Superior temporal gyrus (tissue), 1 donor: Measurements from ENCODE around the gene GNAL.
A peak's percentile ranks its signal among the peaks of the same experiment; 100 is the strongest.
"Not testable (repeated sequence)": the region's sequence is repeated elsewhere in the genome, so short reads cannot be mapped to it uniquely, and the experiment has no call there.

Experiments used
- DNase-seq: peaks from one replicate; pipeline ENCODE4 v3.0.0-alpha.2; 2016; ENCODE audit errors: extremely low spot score

The GNAL gene

DNA sequence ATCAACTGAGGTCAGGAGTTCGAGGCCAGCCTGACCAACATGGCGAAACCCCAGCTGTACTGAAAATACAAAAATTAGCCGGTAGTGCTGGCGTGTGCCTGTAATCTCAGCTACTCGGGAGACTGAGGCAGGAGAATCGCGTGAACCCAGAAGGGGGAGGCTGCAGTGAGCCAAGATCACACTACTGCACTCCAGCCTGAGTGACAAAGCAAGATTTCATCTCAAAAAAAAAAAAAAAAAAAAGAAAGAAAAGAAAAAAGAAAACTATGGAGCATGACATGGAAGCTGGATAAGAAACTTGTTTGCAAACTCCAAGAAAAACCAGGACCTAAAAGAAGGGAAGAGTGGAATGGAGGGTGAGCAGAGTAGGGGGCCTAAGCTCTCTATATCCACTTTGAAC lies 160.2 kb downstream of the GNAL start:
- DNase-seq: no peak

DNA sequence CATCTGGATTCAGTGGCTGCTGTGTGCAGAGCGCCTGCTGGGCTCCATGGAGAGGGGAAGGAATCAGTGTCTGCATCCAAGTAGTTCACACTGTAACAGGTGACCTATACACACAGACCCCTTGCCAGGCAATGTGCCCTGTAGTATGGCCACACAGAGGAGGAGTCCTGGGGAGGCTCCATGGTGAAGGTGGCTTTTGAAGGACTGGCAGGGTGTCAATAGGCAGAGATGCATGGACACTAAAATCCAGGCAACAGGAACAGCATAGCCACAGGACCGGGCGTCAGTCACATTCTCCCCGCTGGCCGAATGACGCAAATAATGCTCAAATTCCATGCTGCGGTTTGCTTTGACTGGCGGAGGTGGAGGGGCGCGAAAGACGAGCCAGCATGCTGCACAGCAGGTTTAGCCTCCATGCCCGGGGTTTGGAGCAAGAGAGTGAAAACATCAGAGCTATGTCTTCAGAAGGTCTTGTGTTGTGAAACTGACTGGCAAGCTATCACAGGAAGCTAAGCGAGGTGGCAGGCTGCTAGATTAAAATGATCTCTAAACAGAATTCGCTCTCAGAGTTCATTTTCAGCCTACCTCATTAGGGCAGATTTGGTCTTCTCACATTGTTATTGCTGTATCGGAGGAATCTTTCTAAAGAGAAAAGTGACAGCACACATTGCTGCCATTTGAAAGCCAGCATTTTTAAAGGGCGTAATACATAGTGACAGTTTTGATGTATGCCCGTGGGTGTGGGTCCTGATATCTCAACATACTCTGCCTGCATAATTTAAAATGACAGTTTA lies 161.0 kb downstream of the GNAL start:
- DNase-seq: peak; percentile 77

DNA sequence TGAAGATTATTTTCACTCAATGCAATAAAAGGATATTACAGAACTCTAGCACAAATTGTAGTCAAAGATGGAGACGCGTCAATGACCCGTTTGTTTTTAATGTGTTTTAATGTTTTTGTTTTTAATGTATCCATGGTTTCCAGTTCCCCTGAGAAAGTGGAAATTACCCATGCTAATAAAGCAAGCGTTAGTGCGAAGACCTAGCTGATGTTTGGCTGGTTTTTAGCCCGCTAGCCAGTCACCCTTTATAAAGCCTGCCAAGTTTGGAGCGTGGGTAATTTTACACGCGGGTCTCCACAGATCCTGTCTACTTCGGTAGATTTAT lies 161.7 kb downstream of the GNAL start:
- DNase-seq: no peak

DNA sequence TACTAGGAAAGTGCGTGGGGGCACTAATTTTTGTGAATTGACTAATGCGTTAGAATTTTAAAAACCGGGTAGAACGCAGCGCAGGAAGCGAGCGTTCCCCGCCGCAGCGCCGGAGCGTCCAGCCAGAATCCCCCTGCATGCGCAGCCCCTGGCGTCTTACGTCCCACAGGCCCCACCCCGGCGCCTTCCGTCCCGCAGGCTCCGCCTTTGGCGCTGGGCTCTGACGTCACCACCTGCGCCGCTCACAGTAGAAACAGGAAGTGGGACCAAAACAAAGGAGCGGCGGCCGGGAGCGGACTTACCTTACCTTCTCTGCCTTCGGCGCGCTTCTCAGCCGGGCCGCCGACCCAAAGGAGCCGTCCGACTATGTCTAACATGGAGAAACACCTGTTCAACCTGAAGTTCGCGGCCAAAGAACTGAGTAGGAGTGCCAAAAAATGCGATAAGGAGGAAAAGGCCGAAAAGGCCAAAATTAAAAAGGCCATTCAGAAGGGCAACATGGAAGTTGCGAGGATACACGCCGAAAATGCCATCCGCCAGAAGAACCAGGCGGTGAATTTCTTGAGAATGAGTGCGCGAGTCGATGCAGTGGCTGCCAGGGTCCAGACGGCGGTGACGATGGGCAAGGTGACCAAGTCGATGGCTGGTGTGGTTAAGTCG lies 162.2 kb downstream of the GNAL start, which contains the start of gene CHMP1B:
TSS of gene CHMP1B (plus strand) at position 268 of the 660 bp plus-strand sequence. CDS start at position 367, 99 bp downstream.
- DNase-seq: peak; percentile 98

DNA sequence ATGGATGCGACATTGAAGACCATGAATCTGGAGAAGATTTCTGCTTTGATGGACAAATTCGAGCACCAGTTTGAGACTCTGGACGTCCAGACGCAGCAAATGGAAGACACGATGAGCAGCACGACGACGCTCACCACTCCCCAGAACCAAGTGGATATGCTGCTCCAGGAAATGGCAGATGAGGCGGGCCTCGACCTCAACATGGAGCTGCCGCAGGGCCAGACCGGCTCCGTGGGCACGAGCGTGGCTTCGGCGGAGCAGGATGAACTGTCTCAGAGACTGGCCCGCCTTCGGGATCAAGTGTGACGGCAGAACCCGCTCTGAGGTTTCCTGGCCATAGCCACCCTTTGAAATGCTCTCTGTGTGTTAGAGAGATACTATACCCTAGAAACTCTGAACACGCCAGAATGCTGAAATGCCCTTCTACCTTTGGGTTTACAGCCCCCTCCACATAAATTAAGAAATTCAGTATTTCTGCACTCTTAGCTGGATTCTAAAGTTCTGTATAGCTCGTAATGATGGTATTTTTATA lies 162.8 kb downstream of the GNAL start:
- DNase-seq: peak; percentile 40

DNA sequence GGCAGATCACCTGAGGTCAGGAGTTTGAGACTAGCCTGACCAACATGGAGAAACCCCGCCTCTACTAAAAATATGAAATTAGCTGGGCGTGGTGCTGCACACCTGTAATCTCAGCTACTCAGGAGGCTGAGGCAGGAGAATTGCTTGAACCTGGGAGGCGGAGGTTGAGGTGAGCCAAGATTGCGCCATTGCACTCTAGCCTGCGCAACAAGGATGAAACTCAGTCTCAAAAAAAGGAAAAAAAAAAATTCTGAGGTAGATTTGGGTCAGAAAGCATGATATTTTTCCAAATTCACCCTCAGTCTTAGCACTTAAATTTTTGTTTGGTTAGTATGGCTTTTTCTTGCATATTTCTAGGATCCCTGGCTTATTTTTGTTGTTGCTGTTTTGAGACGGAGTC lies 165.5 kb downstream of the GNAL start:
- DNase-seq: not testable (repeated sequence)

DNA sequence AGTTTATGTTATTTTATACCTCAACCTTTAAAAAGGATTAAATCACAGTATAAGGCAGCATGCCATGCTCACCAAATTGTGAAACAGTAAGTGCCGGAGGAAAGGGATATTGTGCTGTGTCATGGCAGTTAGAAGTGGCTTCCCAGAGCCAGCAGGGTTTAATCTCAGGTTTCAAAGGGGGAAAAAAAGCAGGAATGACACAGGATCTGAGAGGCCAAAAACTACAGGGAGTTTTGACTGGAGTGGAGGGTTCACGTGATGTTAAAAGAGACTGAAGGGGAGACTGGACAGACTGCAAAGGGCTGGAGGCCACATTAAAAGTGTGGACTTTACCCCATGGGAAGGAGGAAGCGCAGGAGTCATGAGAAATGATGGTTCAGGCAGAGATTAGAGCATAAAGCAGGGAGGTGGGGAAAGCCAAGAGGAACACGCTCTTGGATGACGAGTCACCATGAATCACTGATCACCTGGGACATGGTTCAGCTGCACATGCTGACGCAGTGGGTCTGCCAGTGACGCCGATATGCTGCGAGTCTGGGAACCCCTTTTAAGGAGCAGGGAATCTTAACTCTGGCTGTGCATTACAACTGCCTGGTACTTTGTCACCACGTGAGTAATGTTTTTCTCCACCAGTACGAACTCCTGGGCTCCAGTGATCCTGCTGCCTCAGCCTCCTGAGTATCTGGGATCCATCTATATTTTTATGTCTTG lies 168.3 kb downstream of the GNAL start:
- no peak for DNase-seq

DNA sequence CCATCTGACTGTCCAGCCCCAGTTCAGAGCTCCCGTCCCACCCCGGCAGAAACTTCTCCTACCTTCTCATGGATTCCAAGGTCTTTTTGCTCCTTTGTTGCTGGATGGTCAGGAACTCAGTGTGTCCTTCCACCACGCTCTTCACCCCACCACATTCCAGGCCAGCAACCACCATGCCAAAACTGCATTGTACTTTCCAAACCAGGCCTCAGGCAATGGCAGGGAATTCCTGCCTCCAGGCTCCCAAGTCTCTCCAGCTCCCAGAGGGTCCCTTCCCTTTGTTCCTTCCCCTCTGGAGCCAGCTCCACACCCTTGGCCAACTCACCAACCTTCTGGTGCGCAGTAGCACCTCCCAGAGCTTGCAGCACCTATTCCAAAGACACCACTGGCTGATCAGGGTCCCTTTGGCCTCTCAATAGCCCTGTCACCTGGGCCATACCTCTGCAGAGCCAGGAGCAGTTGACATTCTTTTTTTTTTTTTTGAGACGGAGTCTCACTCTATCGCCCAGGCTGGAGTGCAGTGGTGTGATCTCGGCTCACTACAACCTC lies 170.3 kb downstream of the GNAL start:
- DNase-seq: no peak

DNA sequence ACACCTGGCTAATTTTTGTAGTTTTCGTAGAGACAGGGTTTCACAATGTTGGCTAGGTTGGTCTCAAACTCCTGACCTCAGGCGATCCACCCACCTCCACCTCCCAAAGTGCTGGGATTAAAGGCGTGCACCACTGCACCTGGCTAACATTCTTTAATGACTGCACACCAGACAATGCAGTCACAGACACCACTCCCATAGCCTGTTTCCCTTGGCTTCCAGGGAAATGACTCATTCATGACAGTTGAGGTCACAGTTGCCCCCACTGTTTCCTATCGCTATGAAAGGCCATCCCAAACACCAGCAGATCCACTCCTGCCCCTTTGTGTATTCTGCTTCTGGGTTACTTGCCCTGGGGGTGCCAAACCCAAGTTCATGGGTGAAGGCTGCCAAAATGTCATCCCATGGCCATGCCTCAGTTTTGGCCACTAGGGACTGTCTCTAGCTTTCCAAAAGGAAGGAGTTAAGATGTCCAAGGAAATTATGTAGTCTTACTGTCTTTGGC lies 170.9 kb downstream of the GNAL start:
- DNase-seq: no peak

DNA sequence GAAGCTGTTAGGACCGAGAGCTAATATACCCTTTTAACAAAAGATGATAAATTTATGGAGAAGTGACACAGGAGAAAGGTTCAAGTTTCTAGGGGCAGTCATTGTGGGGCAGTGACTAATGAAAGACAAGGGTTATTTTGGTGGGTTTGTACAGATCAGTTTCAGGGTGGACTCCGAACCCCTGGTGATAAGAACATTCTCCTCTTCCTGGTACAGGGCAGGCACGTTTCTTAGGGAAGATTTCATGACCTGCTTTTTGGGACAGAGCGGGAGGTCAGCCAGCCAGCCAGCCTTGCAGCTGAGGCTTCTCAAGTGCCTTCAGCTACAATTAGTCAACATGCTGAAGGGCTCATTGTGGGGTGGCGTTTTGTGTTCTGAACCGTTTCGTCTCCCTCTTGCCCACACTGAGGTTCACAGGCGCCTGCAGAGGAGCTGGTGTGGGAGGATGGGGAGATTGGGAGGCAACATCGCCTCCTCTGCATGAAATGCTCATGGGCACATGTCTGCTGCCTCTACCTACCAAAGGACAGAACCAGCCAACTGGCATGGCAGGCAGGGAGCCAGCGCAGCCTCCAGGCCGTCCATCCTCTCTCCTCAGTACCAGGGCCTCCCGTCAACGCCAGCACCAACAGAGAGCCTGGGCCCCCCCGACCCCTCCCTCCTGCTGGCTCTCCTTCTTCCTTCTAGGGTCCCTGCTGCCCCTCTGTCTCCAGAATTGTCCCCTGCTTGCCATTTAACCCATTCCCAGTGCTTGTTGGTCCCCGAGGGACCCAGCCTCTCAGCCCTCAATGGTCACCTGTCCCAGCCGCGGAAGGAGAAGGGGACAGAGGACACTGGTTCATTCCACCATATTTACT lies 171.8 kb downstream of the GNAL start:
- no peak for DNase-seq

DNA sequence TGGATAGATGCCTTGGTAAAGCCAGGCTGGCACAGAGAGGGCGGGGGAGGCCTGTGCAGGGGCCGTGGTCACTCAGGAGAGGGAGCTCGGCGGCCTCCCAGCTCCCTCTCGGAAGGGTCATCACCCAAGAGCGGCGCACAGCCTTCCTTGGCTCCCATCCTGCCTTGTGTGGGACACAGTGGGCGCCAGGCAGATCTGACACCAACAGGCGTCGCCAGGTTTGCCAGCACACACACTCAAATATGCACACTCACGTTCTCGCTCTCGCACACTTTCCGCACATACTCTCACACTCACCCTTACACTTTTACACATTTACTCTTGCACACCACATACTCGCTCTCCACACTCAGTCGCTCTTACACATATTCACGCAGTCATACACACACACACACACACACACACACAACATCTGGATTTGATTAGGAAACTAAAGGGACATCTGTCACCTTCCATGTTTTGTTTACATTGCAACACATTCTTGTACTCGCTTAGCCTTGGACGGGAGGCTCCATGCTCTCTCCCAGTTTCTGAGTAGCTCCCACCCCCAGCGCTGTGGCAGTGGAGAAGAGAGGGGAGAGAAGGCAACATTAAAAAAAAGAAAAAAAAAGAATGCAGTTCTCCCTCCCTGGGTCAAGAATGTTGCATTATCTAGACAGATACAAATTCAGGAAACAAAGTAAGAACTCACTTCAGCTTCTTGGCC lies 172.7 kb downstream of the GNAL start:
- no peak for DNase-seq

DNA sequence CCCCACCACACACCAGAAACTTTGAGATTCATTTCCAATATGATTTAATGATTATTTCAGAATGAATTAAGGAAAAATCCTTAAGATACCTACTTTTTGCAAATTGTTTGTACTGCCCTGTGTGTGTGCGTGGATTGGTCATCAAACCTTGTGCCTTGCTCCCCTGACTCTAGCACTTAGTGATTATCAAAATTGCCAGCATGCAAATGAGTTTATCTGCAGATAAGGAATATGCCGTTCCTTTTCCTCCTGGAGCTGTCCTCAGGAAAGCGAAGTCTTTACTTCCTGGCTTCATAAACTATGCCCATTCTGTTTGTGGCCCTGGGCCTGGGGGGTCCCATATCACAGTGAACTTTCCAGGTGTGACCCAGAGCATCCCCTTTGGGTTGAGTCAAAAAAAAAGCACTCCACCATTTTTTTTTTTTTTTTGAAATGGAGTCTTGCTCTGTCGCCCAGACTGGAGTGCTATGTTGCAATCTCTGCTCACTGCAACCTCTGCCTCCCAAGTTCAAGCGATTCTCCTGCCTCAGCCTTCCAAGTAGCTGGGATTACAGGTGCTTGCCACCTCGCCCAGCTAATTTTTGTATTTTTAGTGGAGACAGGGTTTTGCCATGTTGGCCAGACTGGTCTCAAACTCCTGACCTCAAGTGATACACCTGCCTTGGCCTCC lies 173.5 kb downstream of the GNAL start:
- DNase-seq: no peak

DNA sequence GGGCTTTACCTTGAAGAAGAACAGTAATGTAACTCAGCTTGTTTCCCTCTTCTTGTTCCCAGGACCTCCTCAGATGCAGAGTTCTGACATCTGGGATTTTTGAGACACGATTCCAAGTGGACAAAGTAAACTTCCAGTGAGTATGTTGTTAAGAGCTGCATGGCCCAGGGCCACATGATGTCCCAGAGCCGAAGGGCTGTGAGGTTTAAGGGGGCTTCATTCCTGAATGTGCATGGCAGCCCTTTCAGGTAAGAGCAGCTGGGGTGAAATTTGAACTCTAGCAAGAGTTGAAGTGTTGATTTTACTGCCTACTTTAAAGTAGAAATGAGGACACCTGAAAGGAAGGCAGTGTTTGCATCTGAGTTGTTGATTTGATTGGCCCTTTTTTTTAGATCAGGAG lies 175.4 kb downstream of the GNAL start:
- no peak for DNase-seq

DNA sequence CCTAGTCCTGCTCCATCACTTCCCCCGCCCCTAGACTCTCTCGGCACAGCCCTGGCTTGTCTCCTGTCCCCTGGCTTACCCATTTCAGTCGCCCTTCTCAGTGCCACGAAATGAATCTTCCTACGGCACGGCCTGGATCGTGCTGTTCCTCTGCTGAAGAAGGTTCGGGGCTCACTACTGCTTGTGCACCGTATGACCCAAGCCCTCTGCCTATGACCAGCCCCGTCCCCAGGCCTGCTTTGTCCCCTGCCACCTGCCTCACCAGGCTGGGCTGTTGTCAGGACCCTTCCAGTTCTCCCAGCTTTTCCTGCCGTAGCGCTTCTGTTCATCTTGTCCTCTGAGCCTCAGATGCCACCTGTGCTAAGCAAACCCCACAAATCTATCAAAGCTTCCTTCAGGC lies 176.0 kb downstream of the GNAL start:
- no peak for DNase-seq

DNA sequence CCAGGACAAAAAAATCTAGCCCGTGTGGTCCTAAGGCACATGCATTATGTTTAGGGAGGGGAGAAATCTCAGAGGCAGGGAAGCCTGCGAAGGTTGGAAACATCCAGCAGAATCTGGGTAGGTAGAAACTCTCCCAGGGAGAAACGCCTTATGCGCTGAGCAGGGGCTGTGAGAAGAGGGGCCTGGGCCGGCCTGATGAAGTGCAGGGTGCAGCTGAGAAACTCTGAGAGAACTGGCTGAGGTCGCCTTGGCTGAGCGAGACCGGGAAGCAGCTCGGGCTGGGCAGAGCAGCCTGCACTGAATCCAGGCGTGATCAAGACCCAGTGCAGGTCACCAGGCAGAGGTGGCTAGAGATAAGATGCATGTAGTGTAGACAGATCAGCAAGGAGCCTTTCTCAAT lies 177.3 kb downstream of the GNAL start:
- no peak for DNase-seq

DNA sequence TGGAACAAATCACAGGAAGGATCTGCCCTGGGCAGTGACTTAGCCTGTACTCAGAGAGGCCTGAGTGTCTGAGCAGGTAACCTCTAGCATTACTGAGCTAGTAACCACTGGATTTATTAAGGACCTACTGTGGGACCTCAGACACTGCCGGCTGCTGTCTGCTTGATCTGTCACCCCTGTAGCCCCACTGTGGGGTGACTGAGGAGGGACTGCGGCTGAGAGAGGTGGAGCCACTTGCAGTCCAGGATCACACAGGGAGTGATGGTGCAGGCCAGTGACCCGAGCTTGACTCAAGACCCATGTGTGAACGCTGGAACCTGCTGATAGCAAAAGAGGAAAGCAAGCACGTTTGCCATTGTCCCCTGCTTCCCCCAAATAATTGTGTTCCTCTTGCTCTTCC lies 177.7 kb downstream of the GNAL start:
- DNase-seq: no peak

DNA sequence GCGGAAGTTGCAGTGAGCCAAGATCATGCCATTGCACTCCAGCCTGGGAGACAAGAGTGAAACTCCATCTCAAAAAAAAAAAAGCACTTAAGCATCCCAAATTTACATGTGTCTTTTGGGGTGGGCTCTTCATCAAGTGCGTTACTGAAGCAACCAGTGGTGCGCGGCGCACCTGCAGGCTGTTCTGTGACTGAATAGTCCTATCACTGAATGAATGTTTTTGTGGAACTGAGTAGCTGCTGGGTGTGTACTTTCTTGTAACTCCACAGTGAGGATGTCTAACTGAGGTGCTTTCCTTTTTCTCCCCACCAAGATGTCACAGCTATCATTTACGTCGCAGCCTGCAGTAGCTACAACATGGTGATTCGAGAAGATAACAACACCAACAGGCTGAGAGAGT lies 179.2 kb downstream of the GNAL start:
- DNase-seq: no peak

DNA sequence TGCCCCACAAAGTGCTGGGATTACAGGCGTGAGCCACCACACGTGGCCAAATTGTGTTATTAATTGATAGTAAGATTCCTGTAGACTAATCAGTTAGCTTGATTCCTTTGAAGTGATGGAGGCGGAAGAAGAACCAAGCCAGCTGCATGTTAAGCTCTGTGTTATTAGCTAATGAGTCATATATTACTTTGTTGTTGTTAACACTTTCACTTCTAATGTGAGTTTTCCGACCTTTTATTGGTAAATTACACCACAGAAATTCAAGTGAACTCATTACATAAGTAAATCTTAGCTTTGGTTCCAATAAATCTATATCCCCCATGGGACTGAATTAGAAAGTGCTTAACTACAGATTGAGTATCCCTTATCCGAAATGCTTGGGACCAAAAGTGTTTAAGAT lies 182.4 kb downstream of the GNAL start:
- DNase-seq: no peak

DNA sequence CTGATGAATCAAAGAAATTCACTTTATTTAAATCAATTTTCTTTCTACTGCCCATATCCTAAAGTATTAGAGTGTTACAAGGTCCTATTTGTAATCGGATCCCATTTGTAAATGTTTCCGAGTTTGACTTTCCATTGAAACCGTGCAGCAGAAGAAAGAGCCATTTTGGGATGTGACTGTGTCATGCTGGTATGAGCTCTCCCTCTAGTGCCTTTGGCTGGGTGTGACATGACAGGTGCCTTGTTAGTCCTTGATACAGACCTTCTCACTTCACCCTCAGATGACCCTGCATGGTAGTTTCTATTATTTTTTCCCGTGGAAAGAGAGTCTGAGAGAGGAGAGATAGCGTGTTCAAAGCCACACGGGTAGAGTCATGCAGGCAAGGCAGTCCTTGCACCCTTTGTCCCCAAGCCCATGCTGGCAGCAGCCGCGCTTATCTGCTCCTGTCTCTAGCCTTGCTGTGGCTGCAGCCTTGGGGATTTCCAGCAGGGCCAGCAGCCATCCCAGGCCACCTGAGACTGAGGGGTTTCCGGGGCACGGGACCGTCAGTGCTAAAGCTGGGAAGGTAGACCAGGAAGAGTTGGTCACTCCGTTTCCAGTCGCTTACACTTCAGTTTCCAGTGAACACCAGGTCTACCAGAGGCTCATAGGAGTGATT lies 183.5 kb downstream of the GNAL start:
- no peak for DNase-seq
